Lower leg skin (tissue), 3 donors: Measurements from ENCODE around the gene ANKRD33B.

Source experiments
- POLR2A ChIP-seq, 2 donors: fragments of 450-650 bp; IDR thresholded peaks; one replicate each; pipeline ENCODE4 v1.6.1; 2016 to 2017; ENCODE audit warnings: antibody characterized with exemption in 2 of 2, mild to moderate bottlenecking in 1 of 2, moderate library complexity in 1 of 2
- TF ChIP-seq, protein P1 (sequence below), 3 donors: fragments of 450-650 bp; IDR thresholded peaks; one replicate each; pipeline ENCODE4 v1.5.1; 2016; ENCODE audit warnings: antibody characterized with exemption in 3 of 3, mild to moderate bottlenecking in 3 of 3, moderate library complexity in 2 of 3

DNA sequence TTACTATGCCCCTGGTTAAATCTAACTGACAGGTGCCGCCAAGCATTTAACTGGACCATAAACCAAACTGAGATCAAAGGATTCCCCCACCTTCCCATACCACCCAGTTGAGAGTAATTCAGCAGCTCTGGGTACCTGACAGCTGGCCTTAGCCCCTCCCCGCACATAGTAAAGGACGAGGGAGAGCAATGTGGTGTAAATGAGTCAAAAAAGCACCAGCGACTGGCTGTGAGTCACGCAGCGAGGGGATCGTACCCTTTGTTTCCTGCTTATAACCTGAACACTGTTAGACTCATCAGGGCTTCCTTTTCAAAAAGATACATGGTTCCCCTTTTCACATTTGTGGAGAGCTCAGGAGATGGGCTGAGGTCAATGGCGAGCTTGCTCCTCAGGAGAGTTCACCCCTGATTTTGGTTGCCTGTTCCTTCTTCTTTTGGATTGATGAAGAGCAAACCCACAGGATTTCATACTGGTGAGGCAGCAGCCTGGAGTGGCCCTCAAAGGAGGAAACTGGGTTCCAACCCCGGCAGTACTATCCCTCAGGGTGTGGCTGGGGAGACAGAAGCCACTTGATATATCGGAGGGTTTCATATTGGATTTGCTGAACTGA lies 71.5 kb downstream of the ANKRD33B start:
- TF ChIP-seq, protein P1, sequence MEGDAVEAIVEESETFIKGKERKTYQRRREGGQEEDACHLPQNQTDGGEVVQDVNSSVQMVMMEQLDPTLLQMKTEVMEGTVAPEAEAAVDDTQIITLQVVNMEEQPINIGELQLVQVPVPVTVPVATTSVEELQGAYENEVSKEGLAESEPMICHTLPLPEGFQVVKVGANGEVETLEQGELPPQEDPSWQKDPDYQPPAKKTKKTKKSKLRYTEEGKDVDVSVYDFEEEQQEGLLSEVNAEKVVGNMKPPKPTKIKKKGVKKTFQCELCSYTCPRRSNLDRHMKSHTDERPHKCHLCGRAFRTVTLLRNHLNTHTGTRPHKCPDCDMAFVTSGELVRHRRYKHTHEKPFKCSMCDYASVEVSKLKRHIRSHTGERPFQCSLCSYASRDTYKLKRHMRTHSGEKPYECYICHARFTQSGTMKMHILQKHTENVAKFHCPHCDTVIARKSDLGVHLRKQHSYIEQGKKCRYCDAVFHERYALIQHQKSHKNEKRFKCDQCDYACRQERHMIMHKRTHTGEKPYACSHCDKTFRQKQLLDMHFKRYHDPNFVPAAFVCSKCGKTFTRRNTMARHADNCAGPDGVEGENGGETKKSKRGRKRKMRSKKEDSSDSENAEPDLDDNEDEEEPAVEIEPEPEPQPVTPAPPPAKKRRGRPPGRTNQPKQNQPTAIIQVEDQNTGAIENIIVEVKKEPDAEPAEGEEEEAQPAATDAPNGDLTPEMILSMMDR (IDR thresholded peaks at IDR 0.05), result no peak
- TF ChIP-seq POLR2A (IDR thresholded peaks at IDR 0.05), result no peak
